ENCODE measurements around the gene MMP11. TPM values are rescaled to one million over a fixed set of nuclear protein-coding genes. Genes with fewer than 3 reads are reported as not detected.
"Not testable (repeated sequence)": the region's sequence is repeated elsewhere in the genome, so short reads cannot be mapped to it uniquely, and the experiment has no call there.

Gene MMP11, protein sequence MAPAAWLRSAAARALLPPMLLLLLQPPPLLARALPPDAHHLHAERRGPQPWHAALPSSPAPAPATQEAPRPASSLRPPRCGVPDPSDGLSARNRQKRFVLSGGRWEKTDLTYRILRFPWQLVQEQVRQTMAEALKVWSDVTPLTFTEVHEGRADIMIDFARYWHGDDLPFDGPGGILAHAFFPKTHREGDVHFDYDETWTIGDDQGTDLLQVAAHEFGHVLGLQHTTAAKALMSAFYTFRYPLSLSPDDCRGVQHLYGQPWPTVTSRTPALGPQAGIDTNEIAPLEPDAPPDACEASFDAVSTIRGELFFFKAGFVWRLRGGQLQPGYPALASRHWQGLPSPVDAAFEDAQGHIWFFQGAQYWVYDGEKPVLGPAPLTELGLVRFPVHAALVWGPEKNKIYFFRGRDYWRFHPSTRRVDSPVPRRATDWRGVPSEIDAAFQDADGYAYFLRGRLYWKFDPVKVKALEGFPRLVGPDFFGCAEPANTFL
- polyA plus RNA-seq (2013, experiment 1 of 2) = 0.79 TPM
- 0.97 TPM for polyA plus RNA-seq (2013, experiment 2 of 2)

DNA sequence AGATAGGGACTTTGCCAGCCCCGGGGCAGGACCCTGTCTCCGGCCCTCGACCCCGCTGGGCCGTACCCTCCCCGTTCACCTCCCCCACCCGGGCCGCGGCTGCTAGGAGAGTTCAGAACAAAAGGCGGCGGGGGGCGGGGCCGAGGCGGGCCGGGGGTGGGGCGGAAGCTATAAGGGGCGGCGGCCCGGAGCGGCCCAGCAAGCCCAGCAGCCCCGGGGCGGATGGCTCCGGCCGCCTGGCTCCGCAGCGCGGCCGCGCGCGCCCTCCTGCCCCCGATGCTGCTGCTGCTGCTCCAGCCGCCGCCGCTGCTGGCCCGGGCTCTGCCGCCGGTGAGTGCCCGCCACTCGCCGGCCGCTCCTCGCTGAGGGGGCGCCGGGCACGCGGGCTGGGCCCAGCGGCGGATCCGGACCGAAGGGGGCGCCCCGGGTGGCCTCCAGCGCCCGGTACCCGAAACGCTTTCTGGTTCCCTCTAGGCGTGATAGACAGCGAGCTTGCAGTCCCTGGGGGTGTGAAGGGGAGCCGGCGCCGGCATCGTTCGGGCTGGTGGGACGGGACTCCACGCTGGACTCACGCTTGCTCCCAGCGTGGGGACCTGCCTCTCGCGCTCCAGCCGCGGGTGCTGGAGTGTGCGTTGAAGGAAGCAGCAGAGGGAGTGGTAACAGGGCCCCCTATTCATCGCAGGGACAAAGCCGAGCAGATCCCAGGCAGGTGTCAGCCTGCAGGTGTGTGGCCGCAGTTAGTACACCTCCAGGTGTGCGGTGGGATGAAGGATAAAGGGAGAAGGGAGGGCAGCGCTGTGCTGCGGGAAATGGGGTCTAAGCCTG lies at the start of gene MMP11:
TSS of gene MMP11 (plus strand) at position 201 of the 825 bp plus-strand sequence. CDS start at position 223, 22 bp downstream.
- Histone ChIP-seq H3K18ac (ENCODE audit: low read length) (peak within 1 kb of the TSS; percentile 66), H3K27me3 (ENCODE audit: insufficient read depth, low read length, poor library complexity) (peaks cover 3% of the 10 kb centered on the region), H3K79me1 (ENCODE audit: low read length) (no peaks in the 10 kb centered on the region), H3K56ac (ENCODE audit: low read length) (peak within 1 kb of the TSS; percentile 89), H2BK120ac (ENCODE audit: low read depth, low read length) (no peak within 1 kb of the TSS), H3K4me1 (ENCODE audit: control insufficient read depth, low read depth, low read length) (peaks cover 3% of the 10 kb centered on the region), H3K4me3 (ENCODE audit: low read length) (peak within 1 kb of the TSS; percentile 15), H2BK5ac (ENCODE audit: low read length) (no peak within 1 kb of the TSS), H3K36me3 (ENCODE audit: control insufficient read depth, insufficient read depth, low read length) (no peaks in the 10 kb centered on the region), H3K23ac (ENCODE audit: low read length) (peak within 1 kb of the TSS; percentile 66), H4K8ac (ENCODE audit: low read depth, low read length) (no peak within 1 kb of the TSS), H3K27ac (ENCODE audit: low read depth, low read length) (no peak within 1 kb of the TSS), H4K5ac (ENCODE audit: low read length) (no peak within 1 kb of the TSS), H3K9ac (ENCODE audit: low read length) (peak within 1 kb of the TSS; percentile 72), H3K4ac (ENCODE audit: low read depth, low read length) (no peak within 1 kb of the TSS), H3K4me2 (ENCODE audit: low read length) (peak within 1 kb of the TSS; percentile 56), H3K79me2 (ENCODE audit: control insufficient read depth, insufficient read depth, low read length) (no peaks in the 10 kb centered on the region), H2BK15ac (replicated peaks; ENCODE audit: low read depth) (no peak within 1 kb of the TSS), H2AK5ac (ENCODE audit: low read length) (peak within 1 kb of the TSS; percentile 38)
- DNase-seq = peak; percentile 58
- WGBS (ENCODE audit: extremely low coverage, insufficient coverage, low lambda C conversion rate) = no CpG with 5 or more reads among the region's 79 CpGs

DNA sequence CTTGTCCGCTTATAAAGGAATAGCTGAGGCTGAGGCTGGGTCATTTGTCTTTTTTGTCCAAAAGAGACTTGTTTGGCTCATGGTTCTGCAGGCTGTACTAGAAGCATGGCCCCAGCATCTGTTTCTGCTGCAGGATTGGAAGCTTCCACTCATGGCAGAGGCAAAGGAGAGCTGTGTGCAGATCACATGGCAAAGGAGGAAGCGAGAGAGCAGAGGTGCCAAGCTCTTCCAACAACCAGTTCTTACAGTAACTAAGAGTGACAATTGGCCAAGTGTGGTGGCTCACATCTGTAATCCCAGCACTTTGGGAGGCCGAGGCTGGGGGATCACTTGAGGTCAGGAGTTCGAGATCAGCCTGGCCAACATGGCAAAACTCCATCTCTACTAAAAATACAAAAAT lies 44.5 kb upstream of the MMP11 start:
- H3K36me3 ChIP-seq (ENCODE audit: control insufficient read depth, insufficient read depth, low read length) = not testable (repeated sequence)
- WGBS (ENCODE audit: extremely low coverage, insufficient coverage, low lambda C conversion rate) = no CpG with 5 or more reads among the region's 4 CpGs

DNA sequence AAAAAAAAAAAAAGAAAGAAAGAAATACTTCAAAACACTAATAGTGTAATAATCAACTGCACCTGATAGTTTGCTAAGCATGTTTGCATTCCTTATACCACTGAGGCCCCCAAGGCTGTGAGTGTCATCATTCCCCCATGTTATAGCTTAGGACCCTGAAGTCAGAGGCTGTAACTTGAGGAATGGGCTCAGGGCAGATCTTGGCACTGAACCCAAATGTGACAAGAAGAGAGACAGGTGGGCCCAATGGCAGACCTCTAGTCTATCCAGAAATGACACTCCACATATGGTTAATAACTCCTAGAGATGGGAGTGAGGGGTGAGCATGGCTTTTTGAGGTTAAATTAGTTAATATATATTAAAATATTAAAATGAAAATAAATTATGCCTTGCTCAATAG lies 35.0 kb upstream of the MMP11 start:
- Histone ChIP-seq H3K4me2 (ENCODE audit: low read length) (no peak overlapping the region), H2BK120ac (ENCODE audit: low read depth, low read length) (no peak overlapping the region), H3K4me1 (ENCODE audit: control insufficient read depth, low read depth, low read length) (no peaks in the 10 kb centered on the region), H3K27me3 (ENCODE audit: insufficient read depth, low read length, poor library complexity) (no peaks in the 10 kb centered on the region), H3K4me3 (ENCODE audit: low read length) (no peak overlapping the region), H3K9ac (ENCODE audit: low read length) (no peak overlapping the region), H3K23ac (ENCODE audit: low read length) (no peak overlapping the region), H3K79me2 (ENCODE audit: control insufficient read depth, insufficient read depth, low read length) (no peaks in the 10 kb centered on the region), H3K36me3 (ENCODE audit: control insufficient read depth, insufficient read depth, low read length) (no peaks in the 10 kb centered on the region), H4K5ac (ENCODE audit: low read length) (no peak overlapping the region), H2AK5ac (ENCODE audit: low read length) (no peak overlapping the region), H2BK5ac (ENCODE audit: low read length) (no peak overlapping the region), H3K79me1 (ENCODE audit: low read length) (no peaks in the 10 kb centered on the region), H3K27ac (ENCODE audit: low read depth, low read length) (no peak overlapping the region), H3K18ac (ENCODE audit: low read length) (no peak overlapping the region), H4K8ac (ENCODE audit: low read depth, low read length) (no peak overlapping the region), H3K56ac (ENCODE audit: low read length) (no peak overlapping the region), H3K4ac (ENCODE audit: low read depth, low read length) (no peak overlapping the region), H2BK15ac (replicated peaks; ENCODE audit: low read depth) (no peak overlapping the region)
- no peak for DNase-seq

More for the DNA sequence above, 44.5 kb upstream of the MMP11 start:
- not testable (repeated sequence) for H3K79me2 ChIP-seq (ENCODE audit: control insufficient read depth, insufficient read depth, low read length); H3K27me3 ChIP-seq (ENCODE audit: insufficient read depth, low read length, poor library complexity); H3K56ac ChIP-seq (ENCODE audit: low read length); H3K23ac ChIP-seq (ENCODE audit: low read length); H2BK120ac ChIP-seq (ENCODE audit: low read depth, low read length); H3K79me1 ChIP-seq (ENCODE audit: low read length); H3K4ac ChIP-seq (ENCODE audit: low read depth, low read length); H3K4me1 ChIP-seq (ENCODE audit: control insufficient read depth, low read depth, low read length); H3K9ac ChIP-seq (ENCODE audit: low read length); H2AK5ac ChIP-seq (ENCODE audit: low read length); DNase-seq; H2BK5ac ChIP-seq (ENCODE audit: low read length); H3K18ac ChIP-seq (ENCODE audit: low read length); H4K8ac ChIP-seq (ENCODE audit: low read depth, low read length); H3K4me3 ChIP-seq (ENCODE audit: low read length); H3K4me2 ChIP-seq (ENCODE audit: low read length); H4K5ac ChIP-seq (ENCODE audit: low read length); H2BK15ac ChIP-seq (replicated peaks; ENCODE audit: low read depth); H3K27ac ChIP-seq (ENCODE audit: low read depth, low read length)

DNA sequence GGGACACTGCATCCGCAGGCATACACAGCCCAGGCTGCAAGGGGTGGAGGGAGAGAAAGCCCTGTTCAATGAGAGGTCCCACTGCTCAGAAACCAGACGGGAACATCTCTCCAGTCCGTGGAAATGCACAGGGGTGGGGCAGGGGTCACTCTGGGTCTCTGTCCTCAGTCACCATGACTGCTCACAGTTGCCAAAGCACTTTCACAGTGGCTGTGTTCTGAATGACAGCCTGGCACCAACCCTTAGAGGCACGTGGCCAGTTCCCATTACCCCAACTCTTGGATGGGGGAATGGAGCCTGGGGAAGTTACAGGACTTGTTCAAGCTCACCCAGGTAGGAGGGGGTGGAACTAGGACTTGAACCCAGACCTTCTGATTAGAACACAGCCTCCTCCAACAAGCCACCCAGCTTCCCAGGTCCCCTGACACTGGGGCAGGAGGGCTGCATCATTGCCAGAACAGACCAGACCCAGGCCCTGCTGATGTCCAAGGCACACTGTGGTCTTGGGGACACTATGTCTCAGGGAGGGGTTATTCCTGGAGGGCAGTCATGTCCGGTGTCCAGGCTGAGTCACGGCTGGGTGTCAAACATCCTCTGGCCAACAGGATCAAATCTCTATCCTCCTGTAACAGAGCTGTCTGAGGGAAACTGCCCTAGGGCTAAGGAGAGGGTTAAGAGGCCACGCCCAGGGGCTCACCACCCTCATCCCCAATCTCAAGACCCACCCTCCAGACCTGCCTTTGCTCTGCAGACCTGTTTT lies 30.0 kb upstream of the MMP11 start:
- no peak overlapping the region for H2BK5ac ChIP-seq (ENCODE audit: low read length)
- peaks cover 1% of the 10 kb centered on the region for H3K36me3 ChIP-seq (ENCODE audit: control insufficient read depth, insufficient read depth, low read length)
- H3K4me1 ChIP-seq (ENCODE audit: control insufficient read depth, low read depth, low read length) = no peaks in the 10 kb centered on the region
- H3K79me1 ChIP-seq (ENCODE audit: low read length) = no peaks in the 10 kb centered on the region
- no peak overlapping the region for H2AK5ac ChIP-seq (ENCODE audit: low read length)
- no peak overlapping the region for H4K8ac ChIP-seq (ENCODE audit: low read depth, low read length)
- H3K18ac ChIP-seq (ENCODE audit: low read length) = no peak overlapping the region
- H3K4me3 ChIP-seq (ENCODE audit: low read length) = no peak overlapping the region
- H3K56ac ChIP-seq (ENCODE audit: low read length) = no peak overlapping the region
- H3K23ac ChIP-seq (ENCODE audit: low read length) = no peak overlapping the region
- DNase-seq = no peak
- H3K4ac ChIP-seq (ENCODE audit: low read depth, low read length) = no peak overlapping the region
- no CpG with 5 or more reads among the region's 7 CpGs for WGBS (ENCODE audit: extremely low coverage, insufficient coverage, low lambda C conversion rate)
- no peak overlapping the region for H3K27ac ChIP-seq (ENCODE audit: low read depth, low read length)
- H3K9ac ChIP-seq (ENCODE audit: low read length) = no peak overlapping the region
- H3K4me2 ChIP-seq (ENCODE audit: low read length) = no peak overlapping the region
- no peak overlapping the region for H2BK15ac ChIP-seq (replicated peaks; ENCODE audit: low read depth)
- H3K79me2 ChIP-seq (ENCODE audit: control insufficient read depth, insufficient read depth, low read length) = no peaks in the 10 kb centered on the region
- H2BK120ac ChIP-seq (ENCODE audit: low read depth, low read length) = no peak overlapping the region
- H4K5ac ChIP-seq (ENCODE audit: low read length) = no peak overlapping the region
- no peaks in the 10 kb centered on the region for H3K27me3 ChIP-seq (ENCODE audit: insufficient read depth, low read length, poor library complexity)

DNA sequence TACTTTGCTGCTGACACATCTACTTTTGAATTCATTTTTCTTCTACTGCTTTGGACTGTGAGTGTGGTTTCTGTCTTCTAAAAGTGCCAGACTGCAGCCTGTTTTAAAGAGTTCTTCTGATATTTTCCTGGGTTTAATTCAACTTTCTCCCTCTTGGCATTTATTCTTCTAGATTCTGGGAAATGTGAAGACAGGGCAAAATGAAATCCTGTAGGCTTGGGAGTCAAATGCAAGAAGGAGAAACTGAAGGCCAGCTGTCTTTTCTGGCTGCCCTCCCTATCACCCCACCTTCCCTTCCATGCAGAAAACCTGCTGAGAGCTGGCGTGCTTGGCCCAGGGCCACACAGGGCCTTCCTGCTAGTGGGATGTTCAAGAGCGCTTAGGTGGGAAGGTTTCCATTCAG lies 29.3 kb upstream of the MMP11 start:
- H3K4ac ChIP-seq (ENCODE audit: low read depth, low read length) = no peak overlapping the region
- H2AK5ac ChIP-seq (ENCODE audit: low read length) = no peak overlapping the region
- H2BK15ac ChIP-seq (replicated peaks; ENCODE audit: low read depth) = no peak overlapping the region
- DNase-seq = no peak
- H3K56ac ChIP-seq (ENCODE audit: low read length) = no peak overlapping the region
- no peak overlapping the region for H3K23ac ChIP-seq (ENCODE audit: low read length)
- no peaks in the 10 kb centered on the region for H3K79me2 ChIP-seq (ENCODE audit: control insufficient read depth, insufficient read depth, low read length)
- no peak overlapping the region for H2BK5ac ChIP-seq (ENCODE audit: low read length)
- H3K9ac ChIP-seq (ENCODE audit: low read length) = no peak overlapping the region
- whole genome bisulfite sequencing (ENCODE audit: extremely low coverage, insufficient coverage, low lambda C conversion rate) = no CpG with 5 or more reads among the region's 2 CpGs
- H3K4me1 ChIP-seq (ENCODE audit: control insufficient read depth, low read depth, low read length) = no peaks in the 10 kb centered on the region
- H3K27ac ChIP-seq (ENCODE audit: low read depth, low read length) = no peak overlapping the region
- H4K5ac ChIP-seq (ENCODE audit: low read length) = no peak overlapping the region
- no peaks in the 10 kb centered on the region for H3K79me1 ChIP-seq (ENCODE audit: low read length)
- H3K4me2 ChIP-seq (ENCODE audit: low read length) = no peak overlapping the region
- peaks cover 1% of the 10 kb centered on the region for H3K36me3 ChIP-seq (ENCODE audit: control insufficient read depth, insufficient read depth, low read length)
- H3K4me3 ChIP-seq (ENCODE audit: low read length) = no peak overlapping the region
- H3K18ac ChIP-seq (ENCODE audit: low read length) = no peak overlapping the region
- no peaks in the 10 kb centered on the region for H3K27me3 ChIP-seq (ENCODE audit: insufficient read depth, low read length, poor library complexity)
- no peak overlapping the region for H2BK120ac ChIP-seq (ENCODE audit: low read depth, low read length)
- H4K8ac ChIP-seq (ENCODE audit: low read depth, low read length) = no peak overlapping the region

Measured in mesendoderm (in vitro differentiated cells).